ENCODE data around the gene EXOC1. TPM values are rescaled to one million over a fixed set of nuclear protein-coding genes. Genes with fewer than 3 reads are reported as not detected.
A peak's percentile ranks its signal among the peaks of the same experiment; 100 is the strongest.

The EXOC1 gene
- total and polyA plus RNA-seq, 9 of the 15 experiments (the other 6 are each of a cell fraction or from before 2014, with no cell fraction given): 16.0 to 45.5 (median 26.2) TPM

DNA sequence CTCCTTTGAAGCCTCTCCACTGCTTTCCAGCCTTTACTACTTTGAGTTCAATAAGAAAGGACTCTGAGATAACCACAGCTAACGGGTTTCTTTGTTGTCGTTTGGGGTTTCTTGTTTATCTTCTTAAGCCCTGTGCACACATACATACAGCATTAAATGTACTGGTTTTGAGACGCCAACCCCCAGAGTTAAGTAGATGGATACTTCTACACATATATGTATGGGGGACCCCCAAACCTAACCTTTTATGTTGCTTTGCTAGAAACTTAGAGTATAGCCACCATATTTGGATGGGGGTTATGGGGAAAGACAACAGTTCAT, 96.0 kb downstream of the EXOC1 start:
- no peaks in the 10 kb centered on the region for H4K20me1 ChIP-seq (replicated peaks; ENCODE audit: control insufficient read depth, insufficient read depth, low read length)
- WGBS (ENCODE audit: insufficient coverage, low coverage, missing lambda C conversion rate): 0% methylated on average over 3 of the region's 3 CpGs
- ATAC-seq: peak; percentile 2
- no peaks in the 10 kb centered on the region for H3K9me1 ChIP-seq (ENCODE audit: control insufficient read depth, insufficient read depth, low read length)
- DNase-seq (ENCODE audit: extremely low read depth in 1 of 4, low spot score in 3 of 4): peak in 1 of 4 experiments; percentile 20
- BruUV-seq (replicated peaks): TSS peak; percentile 56
- in situ Hi-C loops (cut with MboI): no loop called here
- ChIA-PET POLR2A (interaction anchor here (0.6 to 2.3 kb wide), 8 partner anchors 8 to 1191 kb away, joined by 3 to 12 read pairs (median 4); no protein-coding TSS in a partner anchor), CTCF (ENCODE audit: low intra/inter-chr PET ratio) (interaction anchor here (0.6 to 1.2 kb wide), 2 partner anchors 100 to 280 kb away, joined by 3 read pairs; no protein-coding TSS in a partner anchor)
- H3K4me2 ChIP-seq (ENCODE audit: insufficient read depth, low read length): peak overlapping the region; percentile 96
- peaks cover 37% of the 10 kb centered on the region for H3K79me2 ChIP-seq (ENCODE audit: control insufficient read depth, insufficient read depth, low read length)
- no peak for FAIRE-seq
- peak overlapping the region; percentile 99 for H2AFZ ChIP-seq (ENCODE audit: low read depth, low read length)
- peak overlapping the region; percentile 96 for H3K27ac ChIP-seq (ENCODE audit: extremely low read depth, low read depth, low read length)
- intact Hi-C loops (cut with micrococcal nuclease): loop anchor here (2.0 to 10.0 kb wide), 3 partner anchors 99 to 435 kb away; partner anchors contain the start of gene AASDH
- peaks cover 6 to 21% of the 10 kb centered on the region in 2 experiments for H3K4me1 ChIP-seq (replicated peaks in 1 of 2; ENCODE audit: control insufficient read depth in 2 of 2, insufficient read depth in 2 of 2, low read length in 2 of 2)
- peaks cover 23% of the 10 kb centered on the region; the same call in 2 of the 3 replicates for H3K36me3 ChIP-seq (ENCODE audit: control insufficient read depth, insufficient read depth, low read length)
- no peaks in the 10 kb centered on the region for H3K27me3 ChIP-seq (ENCODE audit: control insufficient read depth in 2 of 2, insufficient read depth in 2 of 2, low read length in 2 of 2)
- H3K9me3 ChIP-seq (replicated peaks; ENCODE audit: control insufficient read depth, insufficient read depth, low read depth, low read length): no peaks in the 10 kb centered on the region
- peak overlapping the region; percentile 78 for H3K4me3 ChIP-seq
- peak overlapping the region; percentile 87 to 96 for H3K9ac ChIP-seq (ENCODE audit: insufficient read depth in 1 of 2, low read depth in 2 of 2, low read length in 2 of 2)
- TF ChIP-seq PBX2 (CRISPR knock-in tag; IDR thresholded peaks at IDR 0.05; ENCODE audit: low read depth): no peak
- 0 out of 2 replicates have a peak, but pooled peaks have one; percentile 2 for TF ChIP-seq PBX2 (tag; conservative IDR thresholded peaks at IDR 0.05; ENCODE audit: low read depth)
- peak; percentile 78; the same call in 1 of the 2 replicates for TF ChIP-seq E4F1 (CRISPR knock-in tag; IDR thresholded peaks at IDR 0.05; ENCODE audit: borderline replicate concordance)
- TF ChIP-seq, protein P1, sequence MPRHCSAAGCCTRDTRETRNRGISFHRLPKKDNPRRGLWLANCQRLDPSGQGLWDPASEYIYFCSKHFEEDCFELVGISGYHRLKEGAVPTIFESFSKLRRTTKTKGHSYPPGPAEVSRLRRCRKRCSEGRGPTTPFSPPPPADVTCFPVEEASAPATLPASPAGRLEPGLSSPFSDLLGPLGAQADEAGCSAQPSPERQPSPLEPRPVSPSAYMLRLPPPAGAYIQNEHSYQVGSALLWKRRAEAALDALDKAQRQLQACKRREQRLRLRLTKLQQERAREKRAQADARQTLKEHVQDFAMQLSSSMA (CRISPR knock-in tag; IDR thresholded peaks at IDR 0.05): no peak
- TF ChIP-seq HBP1 (CRISPR knock-in tag; IDR thresholded peaks at IDR 0.05): no peak
- no peak for TF ChIP-seq ESRRB (CRISPR knock-in tag; IDR thresholded peaks at IDR 0.05; ENCODE audit: borderline replicate concordance)
- no peak for TF ChIP-seq ZNF217 (CRISPR knock-in tag; IDR thresholded peaks at IDR 0.05)
- TF ChIP-seq PTBP1 (IDR thresholded peaks at IDR 0.05; ENCODE audit: low read depth, low read length): no peak
- no peak for TF ChIP-seq DDX20 (tag; IDR thresholded peaks at IDR 0.05; ENCODE audit: low read depth)
- TF ChIP-seq, protein P2, sequence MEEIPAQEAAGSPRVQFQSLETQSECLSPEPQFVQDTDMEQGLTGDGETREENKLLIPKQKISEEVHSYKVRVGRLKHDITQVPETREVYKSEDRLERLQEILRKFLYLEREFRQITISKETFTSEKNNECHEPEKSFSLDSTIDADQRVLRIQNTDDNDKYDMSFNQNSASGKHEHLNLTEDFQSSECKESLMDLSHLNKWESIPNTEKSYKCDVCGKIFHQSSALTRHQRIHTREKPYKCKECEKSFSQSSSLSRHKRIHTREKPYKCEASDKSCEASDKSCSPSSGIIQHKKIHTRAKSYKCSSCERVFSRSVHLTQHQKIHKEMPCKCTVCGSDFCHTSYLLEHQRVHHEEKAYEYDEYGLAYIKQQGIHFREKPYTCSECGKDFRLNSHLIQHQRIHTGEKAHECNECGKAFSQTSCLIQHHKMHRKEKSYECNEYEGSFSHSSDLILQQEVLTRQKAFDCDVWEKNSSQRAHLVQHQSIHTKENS (CRISPR knock-in tag; IDR thresholded peaks at IDR 0.05): no peak
- no peak for TF ChIP-seq ARNT (IDR thresholded peaks at IDR 0.05)
- peak; percentile 22; the same call in 1 of the 2 replicates for TF ChIP-seq GTF2E2 (tag; IDR thresholded peaks at IDR 0.05)
- TF ChIP-seq, protein P3, sequence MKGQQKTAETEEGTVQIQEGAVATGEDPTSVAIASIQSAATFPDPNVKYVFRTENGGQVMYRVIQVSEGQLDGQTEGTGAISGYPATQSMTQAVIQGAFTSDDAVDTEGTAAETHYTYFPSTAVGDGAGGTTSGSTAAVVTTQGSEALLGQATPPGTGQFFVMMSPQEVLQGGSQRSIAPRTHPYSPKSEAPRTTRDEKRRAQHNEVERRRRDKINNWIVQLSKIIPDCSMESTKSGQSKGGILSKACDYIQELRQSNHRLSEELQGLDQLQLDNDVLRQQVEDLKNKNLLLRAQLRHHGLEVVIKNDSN (CRISPR knock-in tag; IDR thresholded peaks at IDR 0.05): no peak

All from K562 (cell line).